Measurements from ENCODE around the gene NOL12.
"Not testable (repeated sequence)": the region's sequence is repeated elsewhere in the genome, so short reads cannot be mapped to it uniquely, and the experiment has no call there.

NOL12 gene

DNA sequence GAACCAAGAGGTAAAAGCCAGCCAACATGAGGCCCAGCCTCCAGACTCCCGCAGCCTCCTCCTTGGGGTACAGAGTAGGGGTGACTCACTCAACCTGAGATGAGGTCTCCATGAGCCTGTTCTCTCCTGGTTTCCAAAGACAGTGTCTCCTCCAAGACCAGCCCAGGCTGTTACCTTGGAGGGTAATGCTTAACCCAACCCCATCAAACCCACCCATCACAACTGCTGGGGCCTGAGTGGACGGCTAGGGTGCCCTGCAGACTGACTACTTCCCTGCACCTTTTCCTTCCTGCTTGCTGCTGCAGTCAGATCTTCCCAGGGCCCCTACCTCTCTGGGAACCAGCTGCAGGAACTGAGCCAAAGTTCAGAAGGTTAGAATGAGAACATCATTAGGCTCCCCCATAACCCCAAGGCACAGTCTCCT, 5.1 kb upstream of the NOL12 start:
- DNase-seq: no peak

GRCh38 chr22:37681556-37682049, 4.5 kb upstream of the NOL12 start:
- DNase-seq: peak; percentile 62

DNA sequence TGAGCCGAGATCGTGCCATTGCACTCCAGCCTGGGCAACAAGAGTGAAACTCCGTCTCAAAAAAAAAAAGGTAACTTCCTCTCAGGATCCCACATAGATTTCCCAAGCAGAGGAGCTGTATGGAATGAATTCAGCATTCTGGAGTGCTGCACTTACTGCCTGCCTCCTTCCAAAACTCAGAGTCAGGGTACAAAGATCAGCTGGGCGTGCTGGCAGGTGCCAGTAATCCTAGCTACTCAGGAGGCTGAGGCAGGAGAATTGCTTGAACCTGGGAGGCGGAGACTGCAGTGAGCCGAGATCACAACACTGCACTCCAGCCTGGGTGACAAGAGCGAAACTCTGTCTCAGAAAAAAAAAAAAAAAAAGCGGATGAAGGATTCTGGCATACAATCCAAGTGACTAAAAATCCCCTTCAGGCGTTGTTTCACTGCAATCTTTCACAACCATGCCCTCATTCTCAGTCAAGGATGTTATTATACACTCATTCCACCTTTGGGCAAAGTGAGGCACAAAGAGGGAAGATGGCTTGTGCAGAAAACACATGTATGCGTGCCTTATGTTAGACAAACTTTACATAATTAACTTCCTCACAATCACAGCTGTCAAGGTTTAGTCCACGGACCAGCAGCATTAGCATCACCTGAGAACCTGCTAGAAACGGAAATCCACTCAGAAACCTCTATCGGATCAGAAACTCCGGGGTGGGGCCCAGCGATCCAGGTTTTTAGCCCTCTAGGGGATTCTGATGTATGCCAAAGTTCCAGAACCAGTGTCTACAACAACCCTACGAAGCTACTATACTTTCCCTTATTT, 1.1 kb upstream of the NOL12 start:
- no peak for DNase-seq

GRCh38 chr22:37690407-37690806, 4.3 kb downstream of the NOL12 start:
- DNase-seq: no peak

DNA sequence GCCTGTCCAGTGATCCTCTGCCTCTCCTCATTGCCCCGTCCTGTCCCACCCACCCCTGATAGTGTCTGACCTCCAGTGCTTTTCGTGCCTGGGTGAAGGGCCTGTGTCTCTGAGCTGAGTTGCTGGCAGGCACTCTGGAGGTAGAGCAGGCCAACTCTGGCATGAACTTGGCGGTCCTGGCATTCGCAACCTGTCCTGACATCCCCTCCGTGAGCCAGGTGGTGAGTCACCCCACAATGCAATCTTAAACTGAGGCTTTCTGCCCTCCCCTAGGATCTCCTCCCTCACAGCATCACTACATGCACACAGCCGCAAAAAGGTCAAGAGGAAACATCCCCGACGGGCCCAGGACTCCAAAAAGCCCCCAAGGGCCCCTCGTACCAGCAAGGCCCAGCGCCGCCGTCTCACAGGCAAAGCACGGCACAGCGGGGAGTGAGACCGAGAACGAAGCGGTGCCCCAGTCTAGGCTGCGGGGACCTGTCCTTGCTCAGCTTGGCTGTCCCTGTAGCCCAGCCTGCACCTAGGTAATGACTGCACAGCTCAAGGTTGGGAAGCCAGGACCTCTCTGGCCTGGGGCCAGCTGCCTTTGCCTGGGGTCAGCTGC, 4.9 kb downstream of the NOL12 start:
- no peak for DNase-seq

DNA sequence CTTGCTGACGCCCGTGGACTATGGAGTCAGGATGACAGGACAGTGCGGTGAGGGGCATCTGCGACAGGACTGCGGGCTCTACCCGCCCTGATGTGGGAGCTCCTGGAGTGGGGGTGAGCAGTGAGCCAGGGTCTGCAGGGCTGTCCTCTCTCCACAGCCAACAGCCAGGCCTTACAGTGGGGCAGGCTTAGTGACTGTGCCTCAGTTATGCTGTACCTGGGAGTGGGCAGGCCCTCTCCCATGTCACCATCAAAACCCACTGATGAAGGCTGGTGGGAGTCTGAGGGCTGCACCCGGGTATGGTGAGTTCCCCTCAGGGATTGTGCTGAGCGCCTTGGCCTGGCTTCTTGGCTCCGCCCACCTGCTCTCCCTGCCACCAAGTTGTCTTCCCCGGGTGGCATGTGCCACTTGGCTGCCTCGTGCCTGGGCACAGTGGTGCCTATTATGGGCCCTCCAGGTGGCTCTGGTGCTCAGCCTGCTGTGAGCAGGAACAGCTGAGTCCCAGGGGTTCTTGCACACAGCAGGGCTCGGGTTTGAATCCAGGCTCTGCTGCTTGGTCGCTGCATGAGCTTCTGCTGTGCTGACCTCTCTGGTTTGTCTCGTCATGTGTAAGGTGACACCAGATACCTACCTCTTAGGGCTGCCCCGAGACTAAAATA, 6.6 kb downstream of the NOL12 start:
- DNase-seq: no peak

- not testable (repeated sequence) for DNase-seq
These were observed 8.0 kb downstream of the NOL12 start for GRCh38 chr22:37694131-37694530.

GRCh38 chr22:37696260-37696656, 10.1 kb downstream of the NOL12 start:
- DNase-seq: not testable (repeated sequence)

- DNase-seq: peak; percentile 77
These were observed 10.8 kb downstream of the NOL12 start, which contains the start of gene TRIOBP for GRCh38 chr22:37696657-37697537. Gene TRIOBP, plus strand, starts transcription at chr22:37697048. Its CDS starts 4,318 bp downstream, at chr22:37701366.

DNA sequence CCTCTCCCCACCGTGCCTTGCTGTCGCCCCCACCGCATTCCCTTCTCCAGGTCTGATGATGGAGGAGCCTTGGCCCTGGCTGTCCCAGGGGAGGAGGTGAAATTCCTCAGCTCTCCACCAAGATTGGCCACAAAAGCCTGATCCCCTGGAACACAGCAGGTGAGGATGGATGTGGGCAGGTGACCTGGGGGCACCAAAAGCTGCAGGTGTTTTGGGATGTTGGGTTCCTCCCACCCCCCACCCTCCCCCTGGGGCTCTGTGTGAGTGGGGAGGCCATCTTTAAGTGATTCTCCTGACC, 11.3 kb downstream of the NOL12 start:
- no peak for DNase-seq

DNA sequence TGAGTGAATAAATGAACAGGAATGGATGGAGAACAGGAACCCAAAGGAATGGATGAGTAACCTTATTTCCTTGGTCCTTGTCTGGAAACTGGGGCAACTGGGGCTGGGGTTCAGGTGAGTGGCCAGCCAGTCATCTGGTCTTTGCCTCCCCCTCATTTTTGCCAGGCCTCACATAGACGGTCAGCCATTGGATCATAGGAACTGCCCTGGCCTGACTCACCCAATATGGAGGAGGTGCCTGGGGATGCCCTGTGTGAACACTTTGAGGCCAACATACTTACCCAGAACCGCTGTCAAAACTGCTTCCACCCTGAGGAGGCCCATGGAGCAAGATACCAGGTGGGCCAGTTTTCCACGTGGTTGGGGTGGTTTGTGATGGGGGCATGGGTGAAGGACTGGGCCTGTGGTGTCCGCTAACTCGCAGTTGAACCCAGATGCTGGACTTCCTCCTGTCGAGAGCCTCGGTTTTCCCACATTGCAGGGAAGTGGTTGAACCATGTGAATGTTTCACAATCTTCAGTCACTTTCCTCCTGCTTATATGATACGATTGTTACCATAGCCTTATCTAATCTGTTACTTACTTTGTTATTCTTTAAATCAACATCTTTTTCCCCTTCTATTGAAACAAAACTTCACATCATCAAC, 15.1 kb downstream of the NOL12 start:
- DNase-seq: no peak

- no peak for DNase-seq
These were observed 17.8 kb downstream of the NOL12 start for GRCh38 chr22:37703906-37704305.

DNA sequence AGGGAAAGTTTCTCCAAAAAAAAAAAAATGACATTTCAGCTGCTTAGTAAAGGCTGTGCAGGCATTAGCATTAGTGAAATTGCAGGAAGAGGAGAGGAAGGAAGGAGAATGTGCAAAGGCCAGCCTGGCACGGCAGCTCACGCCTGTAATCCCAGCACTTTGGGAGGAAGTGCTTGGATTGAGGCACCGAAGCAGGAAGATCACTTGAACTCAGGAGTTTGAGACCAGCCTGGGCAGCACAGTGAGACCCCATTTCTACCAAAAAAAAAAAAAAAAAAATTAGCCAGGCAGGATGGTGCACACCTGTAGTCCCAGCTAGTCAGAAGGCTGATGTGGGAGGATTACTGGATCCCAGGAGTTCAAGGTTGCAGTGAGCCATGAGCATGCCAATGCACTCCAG, 18.5 kb downstream of the NOL12 start:
- no peak for DNase-seq

DNA sequence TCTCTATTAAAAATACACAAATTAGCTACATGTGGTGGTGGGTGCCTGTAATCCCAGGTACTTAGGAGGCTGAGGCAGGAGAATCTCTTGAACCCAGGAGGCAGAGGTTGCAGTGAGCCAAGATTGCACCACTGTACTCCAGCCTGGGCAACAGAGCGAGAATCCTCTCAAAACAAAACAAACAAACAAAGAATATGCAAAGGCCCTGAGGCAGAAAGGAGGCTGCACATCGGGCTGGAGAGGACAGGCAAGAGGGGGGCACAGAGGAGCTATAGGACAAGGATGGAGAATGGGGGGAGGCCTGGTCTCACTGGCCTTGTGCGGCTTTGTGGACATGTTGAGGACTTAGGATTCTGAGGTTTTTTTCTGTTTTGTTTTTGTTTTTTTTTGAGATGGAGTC, 19.1 kb downstream of the NOL12 start:
- no peak for DNase-seq

DNA sequence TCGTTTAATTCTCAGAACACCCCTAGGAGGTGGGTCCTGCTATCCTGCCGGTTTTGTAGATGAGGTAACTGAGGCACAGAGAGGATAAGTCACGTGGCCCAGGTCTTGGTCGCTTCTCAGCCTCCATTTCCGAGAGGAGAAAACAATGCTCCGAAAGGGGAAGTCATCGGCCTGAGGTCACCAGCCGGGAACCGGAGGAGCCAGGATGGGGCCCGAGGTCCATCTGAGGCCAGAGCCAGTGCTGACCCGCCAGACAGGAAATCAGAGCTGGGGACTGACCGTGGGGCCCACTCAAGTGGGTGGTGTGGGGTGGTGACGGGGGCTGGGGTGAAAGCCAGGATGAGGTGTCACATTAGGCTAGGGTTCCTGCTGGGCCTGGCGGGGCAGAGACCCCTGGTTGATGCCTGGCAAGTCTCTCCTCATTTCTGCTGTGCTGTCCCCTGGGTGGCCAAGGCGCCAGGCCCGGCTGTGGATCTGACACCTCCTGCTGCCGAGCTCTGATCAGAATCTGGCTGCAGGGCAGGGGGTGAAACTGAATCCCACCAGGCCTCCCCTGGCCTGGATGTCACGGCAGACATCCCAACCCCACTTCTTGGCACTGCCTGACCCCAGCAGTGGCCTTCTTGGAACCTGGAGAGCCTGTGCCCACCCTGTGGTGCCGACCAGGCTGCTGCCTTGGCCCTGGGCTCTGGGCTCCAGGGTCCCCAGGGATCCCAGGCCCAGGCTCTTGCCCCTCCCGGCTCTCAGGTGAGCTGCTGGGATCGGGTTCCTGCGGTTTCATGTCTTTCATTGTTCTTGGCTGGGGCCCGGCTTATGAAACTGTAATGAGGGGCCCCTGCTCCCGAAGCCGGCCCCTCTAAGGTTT, 22.7 kb downstream of the NOL12 start:
- DNase-seq: no peak

GRCh38 chr22:37709445-37709765, 23.3 kb downstream of the NOL12 start:
- DNase-seq: no peak

GRCh38 chr22:37710675-37711074, 24.5 kb downstream of the NOL12 start:
- no peak for DNase-seq

- DNase-seq: no peak
These were observed 25.3 kb downstream of the NOL12 start for GRCh38 chr22:37711490-37711889.

DNA sequence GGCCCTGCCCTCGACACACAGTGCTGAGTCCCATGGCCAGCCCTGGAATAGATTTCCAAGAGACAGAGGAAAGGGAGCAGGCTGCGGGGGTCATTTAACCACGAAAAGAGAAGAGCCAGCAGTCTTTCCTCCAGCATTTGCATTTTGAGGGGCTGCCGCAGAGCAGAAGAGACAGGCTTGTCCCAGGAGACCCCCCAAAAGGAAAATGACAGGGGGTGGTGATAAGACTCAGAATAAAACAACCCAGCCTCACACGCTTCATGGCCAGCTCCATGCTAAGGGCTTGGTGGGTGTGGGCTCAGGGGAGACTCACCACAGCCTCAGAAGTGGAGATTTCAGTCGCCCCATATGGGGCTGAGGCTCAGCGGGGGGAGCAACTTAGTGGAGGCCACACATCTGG, 27.6 kb downstream of the NOL12 start:
- no peak for DNase-seq

DNA sequence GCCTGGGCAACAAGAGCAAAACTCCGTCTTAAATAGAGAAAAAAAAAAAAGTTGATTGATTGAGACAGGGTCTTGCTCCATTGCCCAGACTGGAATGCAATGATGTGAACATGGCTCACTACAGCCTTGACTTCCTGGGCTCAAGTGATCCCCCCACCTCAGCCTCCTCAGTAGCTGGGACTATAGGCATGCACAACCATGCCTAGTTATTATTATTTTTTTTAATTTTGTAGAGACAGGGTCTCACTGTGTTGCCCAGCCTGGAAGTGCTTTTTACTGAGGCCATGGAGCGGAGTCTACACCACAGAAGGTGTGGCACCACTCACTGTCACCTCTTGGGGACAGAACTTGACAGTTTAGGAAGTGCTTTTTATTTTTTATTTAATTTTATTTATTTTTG, 28.5 kb downstream of the NOL12 start:
- DNase-seq: no peak

DNA sequence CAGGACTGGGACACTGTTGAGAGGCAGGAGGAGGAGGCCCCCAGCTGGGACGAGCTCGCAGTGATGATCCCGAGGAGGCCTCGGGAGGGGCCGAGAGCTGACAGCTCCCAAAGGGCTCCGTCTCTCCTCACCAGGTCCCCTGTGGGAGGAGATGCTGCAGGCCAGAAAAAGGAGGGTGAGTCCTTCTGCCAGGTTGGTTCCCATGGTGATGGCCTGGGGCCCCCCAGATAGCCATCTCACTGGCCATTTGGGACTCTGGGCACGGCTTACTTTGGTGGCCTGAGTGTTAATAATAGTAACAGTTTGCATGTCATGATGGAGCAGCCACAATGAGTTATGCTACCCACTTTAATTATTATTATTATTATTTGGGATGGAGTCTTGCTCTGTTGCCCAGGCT, 29.6 kb downstream of the NOL12 start:
- DNase-seq: no peak

DNA sequence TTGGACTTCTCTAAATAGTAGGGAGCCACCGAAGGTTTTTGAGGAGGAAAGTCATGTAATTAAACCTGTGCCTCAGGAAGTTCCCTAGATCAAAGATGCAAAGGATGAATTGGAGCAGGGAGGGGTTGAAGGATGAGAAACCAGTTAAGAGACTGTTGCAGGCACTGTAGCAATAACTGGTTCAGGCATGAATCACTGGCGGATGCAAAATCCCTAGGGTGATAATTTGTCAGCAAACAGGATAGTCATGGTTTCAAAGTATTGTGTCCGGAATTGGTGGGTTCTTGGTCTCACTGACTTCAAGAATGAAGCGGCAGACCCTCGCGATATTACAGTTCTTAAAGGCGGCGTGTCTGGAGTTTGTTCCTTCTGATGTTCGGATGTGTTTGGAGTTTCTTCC, 30.6 kb downstream of the NOL12 start:
- no peak for DNase-seq

Data from effector CD4-positive, alpha-beta T cell (primary cell).